SK-N-SH (cell line): ENCODE data around the gene USP8. TPM values are rescaled to one million over a fixed set of nuclear protein-coding genes. Genes with fewer than 3 reads are reported as not detected.

Experiments
- CTCF ChIA-PET: fragments of 300-600, 350-600 bp; formaldehyde crosslinking; extraction: SDS; loops from one replicate; lab custom pipeline; 2021; lab: Yijun Ruan, JAX
- POLR2A ChIA-PET: fragments of 350-600 bp; sonication (Branson Sonifier 250); formaldehyde crosslinking; extraction: SDS; loops from one replicate; lab custom pipeline; 2020; ENCODE audit warnings: antibody characterized with exemption, inconsistent platforms; lab: Yijun Ruan, JAX
- DNase-seq: peaks from one replicate; pipeline ENCODE4 v3.0.0; 2012
- H2AFZ ChIP-seq: fragments of 200-600 bp; sonication (generic); 2 replicates; pipeline ENCODE4 v1.8.1; 2016; ENCODE audit warnings: antibody characterized with exemption, mild to moderate bottlenecking, low read depth
- H3F3A ChIP-seq: fragments of 200-600 bp; sonication (generic); replicated peaks from 2 replicates; pipeline ENCODE3; 2016; ENCODE audit warnings: antibody characterized with exemption, mild to moderate bottlenecking; ENCODE audit not compliant: insufficient read depth
- H3K27ac ChIP-seq, 2 experiments: fragments of 200-500 bp in 1 of 2; fragments of 200-600 bp in 1 of 2; sonication (Bioruptor generic) in 1 of 2; sonication (generic), shearing (Covaris generic) in 1 of 2; 2 replicates each; pipeline versions ENCODE4 v1.5.1 to v1.6.1; 2014 to 2016; ENCODE audit warnings: low read depth in 2 of 2, inconsistent platforms in 1 of 2, low read length in 1 of 2, mild to moderate bottlenecking in 1 of 2, mixed read lengths in 1 of 2
- H3K27me3 ChIP-seq: fragments of 200-600 bp; sonication (generic), shearing (Covaris generic); 2 replicates; pipeline ENCODE4 v1.6.1; 2016; ENCODE audit warnings: mixed run types; ENCODE audit not compliant: insufficient read depth
- H3K36me3 ChIP-seq, 2 experiments: fragments of 200-500 bp in 1 of 2; fragments of 200-600 bp in 1 of 2; sonication (Bioruptor generic) in 1 of 2; sonication (generic) in 1 of 2; replicated peaks in 1 of 2; 2 replicates each; pipeline versions ENCODE3 to v1.5.1; 2014 to 2016; ENCODE audit warnings: low read length in 1 of 2, mild to moderate bottlenecking in 1 of 2; ENCODE audit not compliant: insufficient read depth in 2 of 2, control insufficient read depth in 1 of 2
- H3K4me1 ChIP-seq, 2 experiments: fragments of 200-500 bp in 1 of 2; fragments of 200-600 bp in 1 of 2; sonication (Bioruptor generic) in 1 of 2; sonication (generic), shearing (Covaris generic) in 1 of 2; 2 replicates each; pipeline versions ENCODE4 v1.5.1 to v1.6.1; 2014 to 2016; ENCODE audit warnings: low read depth in 1 of 2, low read length in 1 of 2, mixed run types in 1 of 2; ENCODE audit not compliant: insufficient read depth in 2 of 2, control insufficient read depth in 1 of 2
- H3K4me2 ChIP-seq: fragments of 200-600 bp; sonication (generic), shearing (Covaris generic); 2 replicates; pipeline ENCODE4 v1.6.1; 2017; ENCODE audit warnings: mixed run types
- H3K4me3 ChIP-seq, 2 experiments: fragments of 200-500 bp in 1 of 2; fragments of 200-600 bp in 1 of 2; sonication (Bioruptor generic) in 1 of 2; sonication (generic), shearing (Covaris generic) in 1 of 2; 2 replicates each; pipeline versions ENCODE4 v1.5.1 to v1.8.1; 2014 to 2016; ENCODE audit warnings: low read depth in 2 of 2, inconsistent platforms in 1 of 2, low read length in 1 of 2, mild to moderate bottlenecking in 1 of 2, mixed read lengths in 1 of 2, moderate library complexity in 1 of 2
- H3K79me2 ChIP-seq: fragments of 200-600 bp; sonication (generic); 2 replicates; pipeline ENCODE4 v1.8.1; 2017; ENCODE audit warnings: mild to moderate bottlenecking; ENCODE audit not compliant: insufficient read depth
- H3K9ac ChIP-seq: fragments of 200-600 bp; sonication (generic); 2 replicates; pipeline ENCODE4 v1.6.1; 2017; ENCODE audit warnings: mixed run types
- H3K9me2 ChIP-seq: fragments of 200-600 bp; sonication (generic); 2 replicates; pipeline ENCODE4 v1.6.1; 2017; ENCODE audit warnings: mixed run types
- H3K9me3 ChIP-seq: fragments of 200-600 bp; sonication (generic); 2 replicates; pipeline ENCODE4 v1.6.1; 2017; ENCODE audit warnings: mixed run types, mild to moderate bottlenecking, moderate library complexity
- H4K20me1 ChIP-seq: fragments of 200-600 bp; sonication (generic); 2 replicates; pipeline ENCODE4 v1.6.1; 2017; ENCODE audit warnings: mild to moderate bottlenecking, mixed run types; ENCODE audit not compliant: insufficient read depth
- CTCF ChIP-seq: fragments of 200-600 bp; sonication (generic); IDR thresholded peaks from 2 replicates; pipeline ENCODE4 v1.6.1; 2017; ENCODE audit warnings: antibody characterized with exemption, mild to moderate bottlenecking, moderate library complexity
- ELF1 ChIP-seq: IDR thresholded peaks from 2 replicates; pipeline ENCODE4 v1.4.0; 2012
- FOXJ3 ChIP-seq: sonication (generic); formaldehyde crosslinking; IDR thresholded peaks from 2 replicates; pipeline ENCODE4 v1.5.1; 2020; ENCODE audit warnings: mild to moderate bottlenecking, missing genetic modification reagents
- JUND ChIP-seq: IDR thresholded peaks from 2 replicates; pipeline ENCODE4 v1.4.0; 2012
- MEF2A ChIP-seq: IDR thresholded peaks from 2 replicates; pipeline ENCODE4 v1.4.0; 2012; ENCODE audit warnings: low read depth, borderline replicate concordance
- NFIC ChIP-seq: IDR thresholded peaks from 2 replicates; pipeline ENCODE4 v1.4.0; 2012; ENCODE audit warnings: borderline replicate concordance
- NRF1 ChIP-seq: IDR thresholded peaks from 2 replicates; pipeline ENCODE4 v1.6.1; 2012; ENCODE audit warnings: low read depth, mild to moderate bottlenecking, low read length
- POLR2AphosphoS5 ChIP-seq: IDR thresholded peaks from 2 replicates; pipeline ENCODE4 v1.6.1; 2012; ENCODE audit warnings: low read depth, low read length
- RAD21 ChIP-seq: IDR thresholded peaks from 2 replicates; pipeline ENCODE4 v1.6.1; 2012; ENCODE audit warnings: mild to moderate bottlenecking, low read length
- RCOR1 ChIP-seq: fragments of 150-350 bp; IDR thresholded peaks from 2 replicates; pipeline ENCODE4 v1.6.1; 2017; ENCODE audit warnings: antibody characterized with exemption, low read length
- REST ChIP-seq: IDR thresholded peaks from 2 replicates; pipeline ENCODE4 v1.6.1; 2012; ENCODE audit warnings: mild to moderate bottlenecking, low read depth, low read length, moderate library complexity
- RFX5 ChIP-seq: IDR thresholded peaks from 2 replicates; pipeline ENCODE4 v1.6.1; 2012; ENCODE audit warnings: mild to moderate bottlenecking, improper control_type of control experiment, low read length
- RXRA ChIP-seq: IDR thresholded peaks from 2 replicates; pipeline ENCODE4 v1.4.0; 2012; ENCODE audit warnings: low read depth, mild to moderate bottlenecking, borderline replicate concordance
- SMC3 ChIP-seq: IDR thresholded peaks from 2 replicates; pipeline ENCODE4 v1.6.1; 2012; ENCODE audit warnings: low read depth, low read length, improper control_type of control experiment
- TCF12 ChIP-seq: IDR thresholded peaks from 2 replicates; pipeline ENCODE4 v1.4.0; 2012
- YY1 ChIP-seq: IDR thresholded peaks from 2 replicates; pipeline ENCODE4 v1.4.0; 2012; ENCODE audit warnings: low read depth, mild to moderate bottlenecking
- WGBS: methylation state at CpG from one replicate; pipeline ENCODE4 v1.1.6; 2017; ENCODE audit warnings: low lambda C conversion rate; 5-methylcytosine and 5-hydroxymethylcytosine counted together
- polyA plus RNA-seq, 3 experiments: library from polyadenylated mRNA; depleted of rRNA; stranded (reverse); fragments of >200 nt; gene quantifications; 2 replicates each; pipeline ENCODE4 v1.2.3, GENCODE V29; 2012
- TF ChIP-seq, protein P1 (sequence below): fragments of 150-350 bp; IDR thresholded peaks from 2 replicates; pipeline ENCODE4 v1.6.1; 2017; ENCODE audit warnings: antibody characterized with exemption, low read length, low read depth, borderline replicate concordance
- TF ChIP-seq, protein P2 (sequence below): IDR thresholded peaks from 2 replicates; pipeline ENCODE4 v1.4.0; 2012; ENCODE audit warnings: low read depth
- TF ChIP-seq, protein P3 (sequence below): IDR thresholded peaks from 2 replicates; pipeline ENCODE4 v1.4.0; 2012; ENCODE audit warnings: low read depth, borderline replicate concordance
- TF ChIP-seq, protein P4 (sequence below): IDR thresholded peaks from 2 replicates; pipeline ENCODE4; 2012

USP8 gene
- polyA plus RNA-seq, 1 of the 3 experiments (the other 2 are of a cell fraction): 23.4 TPM

DNA sequence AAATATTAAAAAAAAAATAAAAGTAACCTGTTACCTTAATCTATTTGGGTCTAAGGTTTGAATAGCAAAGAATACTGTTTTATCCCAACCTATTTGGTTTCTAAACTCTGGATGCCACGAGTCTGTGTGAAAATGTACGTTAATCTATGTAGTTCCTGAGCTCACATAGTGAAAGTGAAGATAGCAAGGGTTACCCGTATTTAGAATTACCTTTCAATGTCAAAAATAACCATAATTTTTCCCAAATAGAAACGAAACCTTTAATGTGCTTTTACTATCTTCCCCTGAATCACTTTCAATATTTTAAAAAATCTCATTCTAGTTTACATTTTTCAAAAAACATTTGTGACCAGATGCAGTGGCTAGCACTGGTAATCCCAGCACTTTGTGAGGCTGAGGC, 128.0 kb downstream of the USP8 start:
- Histone ChIP-seq H3K36me3 (peaks cover 0 to 8% of the 10 kb centered on the region in 2 experiments), H4K20me1 (no peaks in the 10 kb centered on the region), H3K9me2 (no peaks in the 10 kb centered on the region), H3K27ac (no peak overlapping the region), H3K9me3 (no peaks in the 10 kb centered on the region), H3K4me3 (no peak overlapping the region), H3K79me2 (no peaks in the 10 kb centered on the region), H3K9ac (no peak overlapping the region), H3F3A (no peaks in the 10 kb centered on the region), H3K4me1 (no peaks in the 10 kb centered on the region), H3K27me3 (no peaks in the 10 kb centered on the region), H3K4me2 (no peak overlapping the region), H2AFZ (no peak overlapping the region)
- CTCF ChIA-PET: no interaction called here
- TF ChIP-seq RXRA (no peak), RCOR1 (no peak), NFIC (no peak), RAD21 (no peak), JUND (no peak), FOXJ3 (CRISPR knock-in tag) (no peak), MEF2A (no peak), TCF12 (no peak), YY1 (no peak), REST (no peak)
- TF ChIP-seq, protein P1, sequence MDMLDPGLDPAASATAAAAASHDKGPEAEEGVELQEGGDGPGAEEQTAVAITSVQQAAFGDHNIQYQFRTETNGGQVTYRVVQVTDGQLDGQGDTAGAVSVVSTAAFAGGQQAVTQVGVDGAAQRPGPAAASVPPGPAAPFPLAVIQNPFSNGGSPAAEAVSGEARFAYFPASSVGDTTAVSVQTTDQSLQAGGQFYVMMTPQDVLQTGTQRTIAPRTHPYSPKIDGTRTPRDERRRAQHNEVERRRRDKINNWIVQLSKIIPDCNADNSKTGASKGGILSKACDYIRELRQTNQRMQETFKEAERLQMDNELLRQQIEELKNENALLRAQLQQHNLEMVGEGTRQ: no peak
- 94% methylated on average over 4 of the region's 4 CpGs for whole genome bisulfite sequencing
- DNase-seq: no peak
- POLR2A ChIA-PET: no interaction called here

DNA sequence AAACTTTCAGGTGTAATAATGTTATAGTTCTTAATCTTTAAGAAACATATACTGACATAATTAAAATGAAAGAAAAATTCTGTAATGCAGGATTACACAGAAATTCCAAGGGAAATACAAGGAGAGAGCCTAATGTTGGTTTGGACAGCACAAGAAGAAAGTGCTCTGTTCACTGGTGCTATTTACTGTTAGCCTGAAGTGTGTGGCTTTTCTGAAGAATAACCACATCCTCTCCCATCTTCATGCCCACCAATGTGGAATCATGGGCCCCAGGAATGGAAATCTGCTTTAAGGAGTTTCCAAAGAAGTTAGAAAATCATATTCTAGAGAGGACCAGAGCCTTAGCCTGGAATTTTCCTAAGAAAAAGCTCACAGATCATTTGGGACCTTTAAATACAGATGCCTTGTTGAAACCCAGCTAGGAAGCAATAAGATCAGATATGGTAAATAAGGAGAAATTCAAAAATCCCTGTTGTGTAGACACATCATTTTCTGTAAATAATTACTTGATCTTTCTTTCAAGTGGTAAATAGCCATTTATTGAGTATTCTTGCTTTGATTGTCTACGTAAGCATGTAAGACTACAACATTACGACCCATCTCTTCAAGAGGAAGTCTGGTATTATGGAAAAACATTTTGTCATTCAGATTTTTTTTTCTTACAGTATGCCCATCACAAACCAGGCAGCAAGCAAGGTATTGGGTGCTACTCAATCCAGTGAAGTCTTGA, 132.6 kb downstream of the USP8 start:
- Histone ChIP-seq H2AFZ (no peak overlapping the region), H3K27me3 (no peaks in the 10 kb centered on the region), H3K36me3 (peaks cover 9 to 33% of the 10 kb centered on the region in 2 experiments), H3K27ac (no peak overlapping the region), H3F3A (peaks cover 4% of the 10 kb centered on the region), H3K4me3 (no peak overlapping the region), H4K20me1 (no peaks in the 10 kb centered on the region), H3K4me2 (no peak overlapping the region), H3K9me3 (no peaks in the 10 kb centered on the region), H3K9me2 (no peaks in the 10 kb centered on the region), H3K4me1 (no peaks in the 10 kb centered on the region), H3K79me2 (no peaks in the 10 kb centered on the region), H3K9ac (no peak overlapping the region)
- ChIA-PET CTCF (interaction anchor here (0.6 kb wide), 1 partner anchor 132 kb away, joined by 3 read pairs; no protein-coding TSS in a partner anchor), POLR2A (no interaction called here)
- DNase-seq: no peak
- 98% methylated on average over 2 of the region's 2 CpGs for WGBS
- TF ChIP-seq RXRA: no peak
- TF ChIP-seq, protein P2, sequence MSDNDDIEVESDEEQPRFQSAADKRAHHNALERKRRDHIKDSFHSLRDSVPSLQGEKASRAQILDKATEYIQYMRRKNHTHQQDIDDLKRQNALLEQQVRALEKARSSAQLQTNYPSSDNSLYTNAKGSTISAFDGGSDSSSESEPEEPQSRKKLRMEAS: no peak
- TF ChIP-seq, protein P3, sequence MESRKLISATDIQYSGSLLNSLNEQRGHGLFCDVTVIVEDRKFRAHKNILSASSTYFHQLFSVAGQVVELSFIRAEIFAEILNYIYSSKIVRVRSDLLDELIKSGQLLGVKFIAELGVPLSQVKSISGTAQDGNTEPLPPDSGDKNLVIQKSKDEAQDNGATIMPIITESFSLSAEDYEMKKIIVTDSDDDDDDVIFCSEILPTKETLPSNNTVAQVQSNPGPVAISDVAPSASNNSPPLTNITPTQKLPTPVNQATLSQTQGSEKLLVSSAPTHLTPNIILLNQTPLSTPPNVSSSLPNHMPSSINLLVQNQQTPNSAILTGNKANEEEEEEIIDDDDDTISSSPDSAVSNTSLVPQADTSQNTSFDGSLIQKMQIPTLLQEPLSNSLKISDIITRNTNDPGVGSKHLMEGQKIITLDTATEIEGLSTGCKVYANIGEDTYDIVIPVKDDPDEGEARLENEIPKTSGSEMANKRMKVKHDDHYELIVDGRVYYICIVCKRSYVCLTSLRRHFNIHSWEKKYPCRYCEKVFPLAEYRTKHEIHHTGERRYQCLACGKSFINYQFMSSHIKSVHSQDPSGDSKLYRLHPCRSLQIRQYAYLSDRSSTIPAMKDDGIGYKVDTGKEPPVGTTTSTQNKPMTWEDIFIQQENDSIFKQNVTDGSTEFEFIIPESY: no peak
- no peak for TF ChIP-seq SMC3
- no peak for TF ChIP-seq POLR2AphosphoS5
- no peak for TF ChIP-seq NRF1
- TF ChIP-seq RFX5: no peak
- TF ChIP-seq, protein P4, sequence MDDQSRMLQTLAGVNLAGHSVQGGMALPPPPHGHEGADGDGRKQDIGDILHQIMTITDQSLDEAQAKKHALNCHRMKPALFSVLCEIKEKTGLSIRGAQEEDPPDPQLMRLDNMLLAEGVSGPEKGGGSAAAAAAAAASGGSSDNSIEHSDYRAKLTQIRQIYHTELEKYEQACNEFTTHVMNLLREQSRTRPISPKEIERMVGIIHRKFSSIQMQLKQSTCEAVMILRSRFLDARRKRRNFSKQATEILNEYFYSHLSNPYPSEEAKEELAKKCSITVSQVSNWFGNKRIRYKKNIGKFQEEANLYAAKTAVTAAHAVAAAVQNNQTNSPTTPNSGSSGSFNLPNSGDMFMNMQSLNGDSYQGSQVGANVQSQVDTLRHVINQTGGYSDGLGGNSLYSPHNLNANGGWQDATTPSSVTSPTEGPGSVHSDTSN: no peak
- TF ChIP-seq CTCF: no peak
- TF ChIP-seq TCF12: no peak
- no peak for TF ChIP-seq ELF1
